ENCODE measurements around the gene CAPN5.

CAPN5 gene

DNA sequence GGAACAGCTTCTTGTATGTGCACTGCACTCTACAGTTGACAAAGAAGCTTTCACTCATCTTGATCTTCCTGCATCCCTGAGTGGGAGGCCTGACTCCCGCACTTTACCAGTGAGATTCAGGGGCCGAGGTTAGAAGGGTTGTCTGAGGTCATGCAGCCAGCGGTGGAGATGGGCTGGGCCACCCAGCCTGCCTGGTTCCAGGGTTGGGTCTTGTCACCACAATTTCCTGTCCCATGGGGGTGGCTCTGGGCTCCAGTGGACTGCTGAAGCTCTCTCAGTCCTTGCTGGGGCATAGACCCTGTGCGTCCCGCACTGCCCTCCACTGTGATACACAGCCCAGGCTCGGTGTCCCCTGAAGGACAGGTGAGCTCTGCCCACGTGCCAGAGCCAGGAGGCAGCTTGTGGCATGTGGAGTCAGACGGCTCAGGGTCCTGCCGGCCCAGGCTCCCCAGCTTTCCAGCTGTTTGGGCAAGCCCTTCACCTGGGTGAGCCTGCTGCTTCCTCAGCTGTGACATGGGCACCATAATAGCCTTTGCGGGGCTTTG lies 54.4 kb downstream of the CAPN5 start:
- no peak for DNase-seq

DNA sequence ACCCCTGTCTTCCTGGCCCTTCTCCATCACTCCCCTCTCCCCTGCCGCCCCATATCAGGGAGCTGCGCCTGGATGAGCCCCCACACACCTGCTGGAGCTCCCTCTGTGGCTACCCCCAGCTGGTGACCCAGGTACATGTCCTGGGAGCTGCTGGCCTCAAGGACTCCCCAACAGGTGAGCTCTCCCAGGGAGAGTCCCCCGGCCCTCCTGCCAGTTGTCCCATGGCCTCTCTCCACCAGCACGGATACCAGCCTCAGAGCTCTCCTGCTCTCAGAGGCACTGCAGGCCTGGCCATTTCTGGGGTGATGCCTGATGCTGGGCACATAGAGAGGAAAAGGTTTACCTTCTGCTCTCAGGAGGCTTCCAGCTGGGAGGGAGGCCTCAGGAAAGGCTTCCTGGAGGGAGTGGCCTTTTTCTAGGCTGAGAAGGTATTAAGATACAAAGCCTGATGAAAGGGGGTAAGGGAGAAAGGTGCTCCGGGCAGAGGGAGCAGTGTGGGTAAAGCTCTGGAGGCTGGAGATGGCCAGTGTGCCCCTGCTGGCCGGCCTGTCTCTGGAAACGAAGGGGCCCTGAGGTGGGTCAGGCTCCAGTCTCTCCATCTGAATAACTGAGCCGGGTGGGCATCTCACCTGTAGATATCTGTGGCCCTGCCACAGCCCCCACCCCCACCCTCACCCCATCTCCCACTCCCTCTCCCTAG lies 55.3 kb downstream of the CAPN5 start:
- DNase-seq, result no peak

DNA sequence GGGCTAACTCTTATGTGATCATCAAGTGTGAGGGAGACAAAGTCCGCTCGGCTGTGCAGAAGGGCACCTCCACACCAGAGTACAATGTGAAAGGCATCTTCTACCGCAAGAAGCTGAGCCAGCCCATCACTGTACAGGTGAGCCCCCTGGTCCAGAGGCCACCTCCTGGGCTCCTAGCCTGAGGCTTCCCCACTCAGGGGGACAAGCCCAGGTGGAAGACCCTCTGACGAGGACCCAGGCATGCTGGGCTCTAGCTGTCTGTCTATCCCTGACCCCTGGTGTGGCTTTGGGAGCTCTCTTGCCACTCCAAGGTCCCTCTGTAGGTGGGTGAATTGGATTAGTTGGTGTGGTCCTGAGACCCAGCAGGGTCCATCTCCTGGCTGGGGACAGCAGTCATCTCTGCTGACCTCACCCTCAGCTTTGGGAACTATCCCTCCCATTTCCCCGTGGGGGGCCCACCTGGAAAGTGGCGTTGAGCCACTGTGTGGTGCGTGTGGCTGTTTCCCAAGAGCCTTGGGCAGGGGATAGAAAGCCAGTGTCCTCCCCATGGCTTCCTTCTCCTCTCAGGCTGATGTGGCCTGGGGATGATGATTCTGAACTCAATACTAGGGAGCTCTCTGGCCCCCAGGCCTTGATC lies 55.9 kb downstream of the CAPN5 start:
- DNase-seq, result no peak

DNA sequence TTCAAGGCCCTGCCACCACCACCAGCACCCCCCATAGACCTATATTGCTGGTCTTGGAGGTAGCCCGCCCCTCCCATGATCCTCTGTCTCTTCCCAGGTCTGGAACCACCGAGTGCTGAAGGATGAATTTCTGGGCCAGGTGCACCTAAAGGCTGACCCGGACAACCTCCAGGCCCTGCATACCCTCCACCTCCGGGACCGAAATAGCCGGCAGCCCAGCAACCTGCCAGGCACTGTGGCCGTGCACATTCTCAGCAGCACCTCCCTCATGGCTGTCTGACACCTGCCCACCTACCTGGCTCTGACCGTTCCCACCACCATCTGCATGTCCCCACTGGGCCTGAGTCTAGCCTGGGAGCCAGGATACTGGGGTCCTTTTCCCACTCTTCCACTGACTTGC lies 56.8 kb downstream of the CAPN5 start:
- no peak for DNase-seq

DNA sequence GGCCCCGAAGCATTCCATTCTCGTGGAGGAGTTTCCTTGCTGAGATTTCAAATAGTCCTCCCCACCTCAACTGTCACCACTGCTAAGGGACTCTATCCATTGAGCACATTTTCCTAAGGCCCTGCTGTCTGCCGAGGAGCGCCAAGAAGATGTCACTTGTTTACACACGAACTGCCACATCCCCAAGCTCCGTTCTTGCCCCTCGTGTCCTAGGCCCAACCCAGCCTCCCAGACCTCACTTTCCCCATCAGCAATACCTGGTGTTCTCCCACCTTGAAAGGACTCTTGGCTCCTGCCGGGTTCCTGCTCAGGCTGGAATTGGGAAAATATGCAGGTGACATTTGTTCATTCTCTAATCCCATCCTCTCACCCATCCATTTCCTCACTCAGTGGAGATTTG lies 57.3 kb downstream of the CAPN5 start:
- no peak for DNase-seq

DNA sequence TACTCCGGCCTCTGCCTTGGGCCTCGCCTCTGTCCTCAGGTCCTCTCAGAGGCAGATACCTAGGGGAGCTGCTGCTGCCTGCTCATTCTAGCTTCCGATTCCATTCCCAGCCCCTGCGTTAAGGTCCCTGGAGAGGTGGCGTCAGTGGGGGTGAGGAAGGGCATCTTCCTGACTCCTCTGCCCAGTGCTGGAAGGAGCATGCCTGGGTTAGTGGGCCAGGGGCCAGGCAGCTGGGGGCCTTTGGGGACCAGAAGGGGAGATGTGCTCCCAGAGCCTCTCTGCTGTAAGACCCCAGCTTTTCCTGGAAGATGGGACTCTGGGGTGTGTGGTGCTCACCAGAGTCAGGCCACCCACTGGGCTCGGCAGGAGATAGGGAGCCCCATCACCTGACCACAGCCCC lies 57.7 kb downstream of the CAPN5 start:
- no peak for DNase-seq

DNA sequence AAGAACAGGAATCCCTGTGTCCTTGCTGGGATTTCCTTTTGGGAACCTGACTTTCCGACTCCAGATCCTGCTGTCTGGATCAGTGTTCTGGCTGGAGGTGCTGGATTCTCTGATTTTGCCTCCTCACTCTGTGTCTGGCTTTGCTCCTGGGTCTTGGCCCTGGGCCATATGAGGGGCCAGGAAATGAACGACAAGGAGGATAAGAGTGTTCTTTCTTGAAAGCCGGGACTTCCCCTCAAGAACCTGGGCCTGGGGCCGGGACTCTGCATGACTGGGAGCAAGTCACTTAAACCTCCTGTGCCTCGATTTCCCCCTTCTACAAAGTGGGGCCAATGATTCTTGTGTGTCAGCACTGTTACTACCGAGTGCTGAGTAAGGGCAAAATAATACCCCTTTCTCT lies 58.4 kb downstream of the CAPN5 start:
- DNase-seq, result no peak

DNA sequence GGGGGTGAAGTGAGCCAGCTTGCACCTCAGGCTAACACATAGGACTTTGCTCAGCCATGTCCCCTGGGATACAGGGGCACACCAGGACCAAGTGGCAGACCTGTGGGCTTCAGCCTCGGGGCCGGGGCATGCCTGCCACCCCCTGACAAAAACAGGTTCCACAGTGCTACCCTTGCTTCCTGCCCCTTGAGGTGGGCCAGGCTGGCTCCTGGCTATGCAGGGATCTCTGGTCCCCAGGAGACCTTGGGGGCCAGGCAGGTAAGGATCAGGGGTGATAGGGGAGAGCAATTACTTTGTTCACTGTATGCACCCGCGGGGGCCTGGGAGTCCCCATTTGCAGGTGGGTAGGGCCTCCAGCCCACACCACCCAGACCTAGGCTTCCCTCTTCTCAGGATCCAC lies 58.9 kb downstream of the CAPN5 start:
- DNase-seq, result no peak

DNA sequence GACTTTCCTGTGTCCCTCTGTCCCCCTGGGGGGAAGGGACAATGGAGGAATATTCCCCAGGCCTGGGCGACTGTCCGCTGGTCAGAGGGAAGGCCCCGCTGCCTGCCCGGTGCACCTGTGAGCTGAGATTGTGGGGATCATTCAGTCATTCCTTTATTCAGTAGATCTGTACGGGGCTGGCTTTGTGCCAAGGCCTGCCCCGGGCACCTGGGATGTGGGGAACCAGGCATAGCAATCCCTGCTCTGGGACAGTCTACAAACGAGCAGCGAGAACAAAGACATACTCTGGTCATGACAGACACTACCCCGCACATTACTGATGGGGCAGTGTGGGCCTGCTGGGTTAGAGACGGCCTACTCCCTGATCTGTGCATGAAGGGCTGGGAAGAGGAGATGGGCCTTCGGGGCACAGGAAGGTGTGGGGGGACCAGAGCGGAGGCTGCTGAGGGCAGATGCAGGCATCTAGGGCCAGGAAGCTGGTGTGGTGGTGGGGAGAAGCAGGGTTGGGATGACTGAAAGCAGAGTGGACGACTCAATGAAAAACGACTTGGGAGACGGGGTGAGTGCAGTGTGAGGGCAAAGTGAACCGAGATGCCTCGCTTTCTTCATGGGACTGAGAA lies 59.5 kb downstream of the CAPN5 start:
- DNase-seq, result no peak

DNA sequence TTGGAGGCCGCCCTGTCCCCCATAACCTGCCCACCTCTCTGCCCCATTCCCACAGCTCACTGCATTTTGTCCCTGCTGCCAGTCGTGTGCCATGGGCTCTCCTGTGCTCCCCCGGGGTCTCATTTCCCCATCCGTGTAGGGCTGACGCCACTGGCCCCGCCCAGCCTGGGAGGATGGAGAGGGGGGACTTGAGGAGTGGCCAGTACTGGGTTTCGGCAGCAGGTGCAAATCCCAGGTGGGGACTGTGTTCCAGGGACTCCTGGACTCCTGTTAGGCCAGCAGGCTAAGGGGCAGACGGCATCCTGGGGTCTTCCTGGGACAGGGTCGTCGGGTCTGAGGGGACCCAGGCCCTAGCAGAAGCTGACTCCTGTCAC lies 60.1 kb downstream of the CAPN5 start:
- DNase-seq, result no peak

DNA sequence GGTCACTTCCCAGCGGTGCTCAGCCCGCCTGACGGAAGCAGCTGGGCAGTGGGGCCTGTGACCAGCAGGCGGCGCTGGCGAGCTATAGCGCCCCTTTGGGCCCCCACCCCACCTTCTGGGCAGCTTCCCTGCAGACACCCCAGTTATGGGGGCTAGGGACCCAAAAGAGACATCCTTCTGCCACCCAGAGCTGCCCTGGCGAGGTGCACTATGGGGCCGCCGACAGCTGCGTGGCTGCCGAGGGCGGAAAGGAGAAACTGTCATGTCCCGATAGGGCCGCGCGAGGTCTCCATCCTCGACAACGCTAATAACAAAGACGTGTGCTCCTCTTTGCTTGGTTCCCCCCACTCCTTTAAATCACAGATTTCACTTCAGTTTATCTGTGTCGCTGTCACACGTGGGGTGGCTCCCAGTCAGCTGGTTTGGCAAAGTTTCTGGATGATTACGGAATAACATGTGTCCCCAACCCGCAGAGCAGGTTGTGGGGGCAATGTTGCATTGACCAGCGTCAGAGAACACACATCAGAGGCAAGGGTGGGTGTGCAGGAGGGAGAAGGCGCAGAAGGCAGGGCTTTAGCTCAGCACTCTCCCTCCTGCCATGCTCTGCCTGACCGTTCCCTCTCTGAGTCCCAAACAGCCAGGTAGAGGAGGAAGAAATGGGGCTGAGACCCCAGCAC lies 60.6 kb downstream of the CAPN5 start:
- peak; percentile 44 for DNase-seq

DNA sequence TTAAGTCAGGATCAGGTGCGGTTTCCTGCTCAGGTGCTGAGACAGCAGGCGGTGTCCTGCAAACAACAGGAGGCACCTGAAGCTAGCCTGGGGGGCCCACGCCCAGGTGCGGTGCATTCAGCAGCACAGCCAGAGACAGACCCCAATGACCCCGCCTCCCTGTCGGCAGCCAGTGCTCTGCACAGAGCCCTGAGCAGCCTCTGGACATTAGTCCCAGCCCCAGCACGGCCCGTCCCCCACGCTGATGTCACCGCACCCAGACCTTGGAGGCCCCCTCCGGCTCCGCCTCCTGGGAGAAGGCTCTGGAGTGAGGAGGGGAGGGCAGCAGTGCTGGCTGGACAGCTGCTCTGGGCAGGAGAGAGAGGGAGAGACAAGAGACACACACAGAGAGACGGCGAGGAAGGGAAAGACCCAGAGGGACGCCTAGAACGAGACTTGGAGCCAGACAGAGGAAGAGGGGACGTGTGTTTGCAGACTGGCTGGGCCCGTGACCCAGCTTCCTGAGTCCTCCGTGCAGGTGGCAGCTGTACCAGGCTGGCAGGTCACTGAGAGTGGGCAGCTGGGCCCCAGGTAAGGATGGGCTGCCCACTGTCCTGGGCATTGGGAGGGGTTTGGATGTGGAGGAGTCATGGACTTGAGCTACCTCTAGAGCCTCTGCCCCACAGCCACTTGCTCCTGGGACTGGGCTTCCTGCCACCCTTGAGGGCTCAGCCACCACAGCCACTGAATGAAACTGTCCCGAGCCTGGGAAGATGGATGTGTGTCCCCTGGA lies 61.3 kb downstream of the CAPN5 start, which contains the start of gene MYO7A:
Gene MYO7A, plus strand, starts transcription at position 327 of the 772 bp plus-strand sequence. CDS start 2,389 bp downstream, outside the sequence.
- DNase-seq, result no peak

DNA sequence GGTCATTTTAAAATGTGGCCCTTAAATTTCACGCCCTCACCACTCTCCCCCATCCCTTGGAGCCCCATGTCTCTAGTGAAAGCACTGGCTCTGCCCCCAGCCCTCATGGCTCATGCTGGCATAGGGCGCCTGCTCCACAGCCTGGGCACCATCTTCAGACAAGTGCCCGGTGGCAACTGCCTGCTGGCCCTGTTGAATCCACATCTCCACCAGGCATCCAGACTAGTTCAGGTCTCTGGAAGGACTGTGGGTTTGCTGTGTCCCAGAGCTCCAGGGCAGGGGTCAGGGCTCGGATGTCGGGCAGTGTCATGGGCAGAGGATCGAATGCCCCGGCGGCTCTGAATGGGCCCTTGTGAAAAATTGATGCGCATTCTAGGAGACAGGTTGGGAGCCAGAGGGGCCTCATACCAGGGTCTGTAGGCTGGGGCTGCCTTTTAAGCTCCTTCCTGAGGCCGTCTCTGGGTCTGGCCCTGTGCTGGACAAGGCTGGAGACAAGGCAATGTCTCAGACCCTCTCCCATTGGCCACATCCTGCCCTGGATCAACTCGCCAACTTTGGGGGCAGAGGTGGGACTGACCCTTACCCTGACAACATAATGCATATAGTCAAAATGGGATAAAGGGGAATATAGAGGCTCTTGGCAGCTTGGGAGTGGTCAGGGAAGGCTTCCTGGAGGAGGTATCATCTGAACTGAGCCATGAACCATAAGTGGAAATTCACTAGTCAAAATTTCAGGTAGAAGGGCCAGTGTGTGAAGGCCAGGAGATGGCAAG lies 62.5 kb downstream of the CAPN5 start:
- no peak for DNase-seq

DNA sequence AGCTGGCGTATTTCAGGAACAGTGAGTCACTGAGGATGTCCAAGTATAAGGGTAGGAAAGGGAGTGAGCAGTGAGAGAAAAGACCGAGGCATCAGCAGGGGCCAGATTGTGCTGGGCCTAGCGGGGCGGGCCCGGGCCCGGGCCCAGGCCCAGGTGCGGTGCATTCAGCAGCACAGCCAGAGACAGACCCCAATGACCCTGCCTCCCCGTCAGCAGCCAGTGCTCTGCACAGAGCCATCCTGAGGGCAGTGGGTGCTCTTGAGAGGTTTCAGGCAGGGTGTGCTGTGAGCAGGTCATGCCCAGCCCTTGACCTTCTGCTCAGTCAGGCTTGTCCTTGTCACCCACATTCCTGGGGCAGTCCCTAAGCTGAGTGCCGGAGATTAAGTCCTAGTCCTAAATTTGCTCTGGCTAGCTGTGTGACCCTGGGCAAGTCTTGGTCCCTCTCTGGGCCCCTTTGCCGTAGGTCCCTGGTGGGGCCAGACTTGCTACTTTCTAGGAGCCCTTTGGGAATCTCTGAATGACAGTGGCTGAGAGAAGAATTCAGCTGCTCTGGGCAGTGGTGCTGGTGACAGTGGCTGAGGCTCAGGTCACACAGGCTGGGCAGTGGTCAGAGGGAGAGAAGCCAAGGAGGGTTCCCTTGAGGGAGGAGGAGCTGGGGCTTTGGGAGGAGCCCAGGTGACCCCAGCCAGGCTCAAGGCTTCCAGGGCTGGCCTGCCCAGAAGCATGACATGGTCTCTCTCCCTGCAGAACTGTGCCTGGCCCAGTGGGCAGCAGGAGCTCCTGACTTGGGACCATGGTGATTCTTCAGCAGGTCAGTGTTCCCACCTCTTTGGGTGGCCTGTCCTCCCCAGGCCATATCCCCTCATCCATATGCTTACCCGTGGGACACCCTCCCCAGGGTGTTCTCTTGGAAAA lies 63.3 kb downstream of the CAPN5 start:
- no peak for DNase-seq

DNA sequence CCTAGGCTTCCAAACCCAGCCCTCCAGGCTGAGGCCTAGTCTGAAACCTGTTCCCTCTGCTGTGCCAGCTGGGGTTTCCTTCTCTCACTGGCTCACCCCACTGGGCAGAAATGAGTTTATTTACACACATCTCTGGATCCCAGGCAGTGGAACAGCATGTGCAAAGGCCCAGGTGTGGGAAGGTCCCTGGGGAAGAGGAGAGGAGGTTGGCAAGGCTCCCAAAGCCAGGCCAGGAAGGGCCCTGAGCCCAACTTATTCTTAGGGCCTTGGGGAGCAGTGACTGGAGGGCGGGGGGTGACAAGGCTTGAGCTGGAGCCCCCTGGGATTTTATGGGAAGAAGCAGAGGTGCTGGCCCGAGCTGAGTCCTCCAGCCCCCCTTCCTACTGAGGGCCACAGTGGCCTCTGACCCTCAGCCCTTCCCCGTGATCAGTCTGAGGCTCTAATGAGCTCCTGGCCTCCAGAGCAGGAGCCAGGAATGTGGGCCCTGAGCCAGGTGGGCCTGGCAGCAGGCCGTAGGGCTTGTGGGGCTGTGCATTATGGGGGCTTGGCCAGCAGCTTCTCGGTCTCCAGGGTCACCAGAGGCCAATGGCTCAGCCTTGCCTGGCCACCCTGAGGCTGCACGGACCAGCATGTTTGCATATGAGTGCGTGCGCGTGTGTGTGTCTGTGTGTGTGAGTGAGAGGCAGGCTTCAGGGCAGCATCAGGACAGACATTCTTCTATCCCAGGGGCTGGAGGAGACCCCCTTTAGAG lies 64.2 kb downstream of the CAPN5 start:
- DNase-seq, result no peak

DNA sequence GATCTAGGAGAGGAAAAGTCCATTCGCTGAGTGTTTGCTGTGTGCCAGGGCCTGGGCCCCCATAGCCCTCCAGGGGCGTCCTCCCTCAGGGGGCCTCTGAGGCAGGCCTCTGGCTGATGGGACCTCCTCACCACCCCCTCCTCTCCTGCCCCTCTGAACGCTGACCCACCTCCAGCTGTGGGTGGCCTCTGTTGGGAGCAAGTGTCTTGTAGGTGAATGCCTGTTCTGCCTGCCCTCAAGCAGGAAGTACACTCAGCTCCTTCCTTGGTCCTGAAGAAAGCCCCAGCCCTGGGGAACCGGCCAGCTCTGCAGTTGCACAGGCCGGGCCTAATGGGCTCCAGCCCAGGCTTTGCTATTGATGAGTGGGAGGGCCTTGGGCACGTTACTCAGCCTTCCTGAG lies 64.8 kb downstream of the CAPN5 start:
- DNase-seq, result no peak

DNA sequence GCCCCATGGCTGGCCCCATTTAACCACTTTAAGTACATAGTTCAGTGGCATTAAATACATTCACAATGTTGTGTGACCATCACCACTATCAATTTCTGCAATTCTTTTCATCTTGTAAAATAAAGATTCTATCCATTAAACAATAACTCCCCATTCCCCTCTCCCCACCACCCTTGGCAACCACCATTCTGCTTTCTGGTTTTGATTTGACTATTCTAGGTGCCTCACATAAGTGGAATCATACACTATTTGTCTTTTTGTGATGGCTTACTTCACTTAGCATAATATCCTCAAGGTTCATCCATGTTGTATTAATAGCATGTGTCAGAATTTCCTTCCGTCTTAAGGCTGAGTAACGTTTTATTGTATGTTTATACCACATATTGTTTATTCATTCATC lies 68.3 kb downstream of the CAPN5 start:
- no peak for DNase-seq

DNA sequence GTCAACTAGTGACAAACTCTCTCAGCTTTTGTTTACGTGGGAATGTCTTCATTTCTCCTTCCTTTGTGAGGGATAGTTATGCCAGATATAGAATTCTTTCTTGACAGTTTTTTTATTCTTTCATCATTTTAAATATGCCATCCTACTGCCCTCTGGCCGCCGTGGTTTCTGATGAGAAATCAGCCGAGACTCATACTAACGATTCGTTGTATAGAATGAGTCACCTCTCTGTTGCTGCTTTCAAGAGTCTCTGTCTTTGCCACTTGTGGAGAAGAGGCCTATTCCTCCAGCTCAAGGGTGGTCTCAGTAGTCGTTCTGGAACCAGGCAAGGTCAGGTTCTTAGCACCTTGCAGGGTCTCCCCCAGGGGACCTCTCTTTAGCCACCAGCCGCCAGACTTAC lies 69.3 kb downstream of the CAPN5 start:
- no peak for DNase-seq

DNA sequence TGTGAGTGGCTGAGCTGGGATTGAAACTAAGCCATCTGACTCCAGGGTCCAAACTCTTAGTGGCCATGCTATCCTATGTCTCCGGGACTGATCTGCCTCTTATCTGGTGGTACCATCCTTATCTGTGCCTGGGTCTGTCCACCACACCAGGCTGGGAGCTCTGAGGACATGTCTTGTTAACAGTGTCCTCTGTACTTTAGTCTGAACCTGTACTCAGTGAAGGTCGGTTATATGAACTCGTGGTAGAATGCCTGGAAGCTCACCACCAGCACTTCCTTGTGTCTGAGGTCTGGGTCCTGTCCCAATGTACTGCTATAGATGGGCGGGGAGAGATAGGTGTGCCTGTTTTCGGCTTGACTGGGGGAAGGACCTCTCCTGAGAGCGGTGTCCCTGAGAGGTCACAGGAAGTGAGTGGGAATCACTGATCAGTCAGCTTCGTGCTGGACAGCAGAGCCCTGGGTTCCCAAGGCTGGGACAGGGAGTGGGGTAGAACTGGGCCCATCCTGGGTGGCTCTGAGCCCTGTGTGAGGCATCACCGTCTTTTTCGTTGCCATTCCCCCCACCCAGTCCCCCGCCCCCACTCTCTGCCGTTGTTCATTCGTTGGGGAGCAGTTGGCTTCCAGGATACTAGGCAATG lies 70.1 kb downstream of the CAPN5 start:
- DNase-seq, result no peak

DNA sequence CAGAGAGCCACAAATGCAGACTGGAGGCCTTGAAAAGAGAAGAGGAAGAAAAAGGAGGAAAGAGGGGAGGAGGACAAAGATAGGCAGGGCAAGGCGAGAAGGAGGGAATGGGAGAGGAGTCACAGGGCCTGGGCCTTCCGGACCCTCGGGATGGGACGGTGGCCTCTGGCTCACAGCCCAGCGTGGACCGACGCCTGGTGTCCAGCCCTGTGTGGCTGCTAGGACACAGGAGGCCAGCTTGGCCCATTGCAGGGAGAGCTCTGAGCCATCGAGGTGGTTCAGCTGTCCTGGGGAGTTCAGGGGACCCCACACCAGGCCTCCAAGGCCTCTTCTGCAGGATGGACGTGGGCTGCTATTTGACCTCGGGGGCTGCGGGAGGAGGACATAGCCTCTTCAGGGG lies 70.7 kb downstream of the CAPN5 start:
- DNase-seq, result no peak

All from hematopoietic multipotent progenitor cell treated with erythropoietin and hydrocortisone succinate and interleukin-3 and kit ligand, for 8 days (in vitro differentiated cells).